H54 (cell line): ENCODE results near the gene MELTF.
A peak's percentile ranks its signal among the peaks of the same experiment; 100 is the strongest.

Experiments used
- DNase-seq: peaks from one replicate; pipeline ENCODE4 v3.0.0; 2011; ENCODE audit warnings: low spot score, mixed read lengths; ENCODE audit not compliant: insufficient read length
- FAIRE-seq: peaks from 3 replicates; lab custom pipeline; 2011; peaks lifted over from hg19 to GRCh38; lab: Jason Lieb, UNC
- POLR2A ChIP-seq: IDR thresholded peaks from 2 replicates; pipeline ENCODE4 v1.6.1; 2011; ENCODE audit warnings: low read depth, mild to moderate bottlenecking, low read length

Gene MELTF

DNA sequence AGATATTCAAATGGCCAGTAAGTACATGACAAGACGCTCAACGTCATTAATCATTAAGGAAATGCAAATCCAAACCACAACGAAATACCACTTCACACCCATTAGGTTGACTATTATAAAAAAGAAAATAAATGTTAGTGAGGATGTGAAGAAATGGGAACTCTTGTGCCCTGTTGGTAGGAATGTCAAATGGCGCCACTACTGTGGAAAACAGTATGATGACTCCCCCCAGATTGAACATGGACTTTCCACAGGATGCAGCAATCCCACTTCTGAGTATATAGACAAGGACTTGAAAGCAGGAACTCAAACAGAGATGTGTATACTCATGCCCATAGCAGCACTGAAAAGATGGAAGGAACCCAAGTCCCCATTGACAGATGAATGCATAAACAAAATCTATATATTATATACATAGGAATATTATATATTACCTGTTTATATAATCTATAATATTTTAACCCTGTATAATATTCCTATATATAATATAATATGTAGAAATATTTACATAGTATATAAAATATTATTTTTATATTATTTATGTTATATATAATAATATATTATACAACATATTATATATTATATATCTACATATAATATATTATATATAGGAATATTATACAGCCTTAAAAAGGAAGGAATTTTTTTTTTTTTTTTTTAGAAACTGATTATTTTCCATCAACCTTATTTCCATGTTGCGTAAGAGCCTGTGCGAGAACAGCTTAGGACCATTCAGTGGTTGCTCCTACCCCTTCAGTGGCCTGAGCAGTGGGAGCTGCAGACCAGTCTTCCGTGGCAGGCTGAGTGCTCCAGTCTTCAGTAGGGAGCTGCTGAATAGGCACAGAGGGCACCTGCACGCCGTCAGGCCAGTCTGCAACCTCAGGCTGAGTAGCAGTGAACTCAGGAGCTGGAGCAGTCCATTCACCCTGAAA, 43.4 kb downstream of the MELTF start:
- DNase-seq (no peak), FAIRE-seq (no peak)
- no peak for TF ChIP-seq POLR2A

- no peak for FAIRE-seq
- no peak for TF ChIP-seq POLR2A
- no peak for DNase-seq
These were observed 44.3 kb downstream of the MELTF start for GRCh38 chr3:196985298-196985697.

DNA sequence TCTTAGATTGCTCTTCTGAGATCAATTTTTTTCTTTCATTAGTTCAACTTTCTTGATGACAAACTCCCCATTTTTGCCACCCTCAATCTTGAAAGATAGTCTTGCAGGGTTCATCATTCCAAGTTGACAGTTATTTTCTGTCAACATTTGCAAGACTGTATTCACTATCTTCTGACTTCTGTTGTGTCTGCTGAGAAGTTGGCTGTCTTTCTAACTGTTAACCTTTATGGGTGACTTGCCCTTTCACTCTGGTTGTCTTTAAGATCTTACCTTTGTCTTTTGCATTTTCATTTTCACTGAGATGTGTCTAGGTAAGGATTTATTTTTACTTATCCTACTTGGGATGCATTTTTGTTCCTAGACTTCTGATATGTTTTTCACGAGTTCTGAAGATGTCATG, 46.4 kb downstream of the MELTF start:
- peak; percentile 6 for FAIRE-seq

GRCh38 chr3:196981657-196982056, 48.0 kb downstream of the MELTF start:
- FAIRE-seq (no peak), DNase-seq (no peak)
- TF ChIP-seq POLR2A, result no peak

More for the DNA sequence above, 46.4 kb downstream of the MELTF start:
- DNase-seq, result no peak
- no peak for TF ChIP-seq POLR2A

DNA sequence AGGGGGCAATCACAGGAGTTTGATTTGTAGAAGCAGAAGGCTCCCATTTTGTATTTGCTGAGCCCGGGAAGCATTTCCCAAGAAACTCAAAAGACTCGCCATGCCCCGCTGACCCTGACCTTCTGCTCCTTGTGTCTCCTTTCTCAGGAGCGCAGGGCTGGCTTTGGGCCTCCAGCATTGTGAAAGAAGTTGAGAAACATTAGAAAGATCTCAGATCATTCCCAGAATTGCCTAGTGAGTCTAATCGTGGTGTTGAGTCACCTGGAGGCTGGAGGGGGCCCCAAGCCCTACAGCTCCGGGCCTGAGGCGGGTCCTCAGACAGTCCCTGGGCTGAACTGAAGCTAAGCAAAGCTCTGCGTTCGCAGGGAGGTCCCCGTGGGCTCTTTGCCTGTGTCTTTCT, 50.1 kb downstream of the MELTF start:
- FAIRE-seq (no peak), DNase-seq (no peak)
- no peak for TF ChIP-seq POLR2A

DNA sequence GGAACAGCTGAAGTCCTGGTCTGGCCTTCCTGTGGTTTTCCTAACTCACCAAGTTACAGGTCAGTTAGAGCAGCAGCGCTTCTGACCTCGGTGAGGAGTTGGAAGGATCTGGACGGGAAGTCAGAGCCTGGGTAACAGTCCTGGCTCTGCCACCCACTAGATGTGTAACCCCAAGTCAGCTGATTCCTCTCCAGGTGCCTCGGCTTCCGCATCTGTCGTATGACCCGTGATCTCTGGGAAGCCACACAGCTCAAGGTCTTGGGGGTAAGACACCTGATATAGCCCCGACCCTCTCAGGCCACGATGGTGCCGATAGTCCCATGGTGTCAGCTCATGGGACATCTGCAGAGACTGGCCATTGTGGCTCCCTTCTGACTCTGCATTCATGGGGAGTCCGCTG, 52.7 kb downstream of the MELTF start:
- no peak for DNase-seq
- no peak for FAIRE-seq
- no peak for TF ChIP-seq POLR2A

DNA sequence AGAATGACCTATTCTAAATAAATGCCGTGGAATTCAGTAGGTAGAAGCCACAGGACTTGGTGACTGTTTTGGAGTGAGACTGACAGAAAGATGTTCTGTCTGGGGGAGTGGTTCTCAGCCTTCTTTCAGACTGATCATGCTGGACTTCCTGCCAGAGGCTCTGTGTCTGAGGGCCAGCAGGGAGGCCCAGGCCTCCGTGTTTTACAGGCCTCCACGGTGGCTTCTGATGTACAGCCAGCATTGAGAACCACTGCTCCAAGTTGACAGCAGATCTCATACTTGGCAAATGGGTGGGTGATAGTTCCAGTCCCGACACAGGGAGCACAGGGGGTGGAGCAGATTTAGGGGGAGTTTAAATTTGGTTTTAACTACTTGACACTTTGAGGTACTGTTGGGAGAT, 54.3 kb downstream of the MELTF start:
- FAIRE-seq, result no peak
- no peak for DNase-seq
- TF ChIP-seq POLR2A, result no peak

DNA sequence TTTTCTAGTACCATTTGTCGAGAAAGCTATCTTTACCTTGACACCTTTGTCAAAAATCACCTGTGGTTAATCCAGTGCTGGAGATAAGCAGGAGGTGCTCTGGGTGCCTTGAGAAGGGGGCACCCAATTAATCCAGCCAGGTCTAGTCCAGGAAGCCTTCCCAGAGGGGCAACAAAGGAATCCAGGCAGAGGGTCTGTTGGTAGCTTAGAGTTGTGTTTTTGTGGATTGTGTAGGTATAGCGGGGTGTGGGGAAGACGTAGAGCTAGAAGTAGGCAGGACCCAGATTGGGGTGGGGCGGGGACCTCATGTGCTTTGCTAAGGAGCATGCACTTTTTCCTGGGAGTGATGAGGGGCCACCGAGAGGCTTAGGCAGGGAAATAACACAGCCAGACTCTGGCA, 55.0 kb downstream of the MELTF start:
- no peak for FAIRE-seq
- DNase-seq, result no peak
- no peak for TF ChIP-seq POLR2A

DNA sequence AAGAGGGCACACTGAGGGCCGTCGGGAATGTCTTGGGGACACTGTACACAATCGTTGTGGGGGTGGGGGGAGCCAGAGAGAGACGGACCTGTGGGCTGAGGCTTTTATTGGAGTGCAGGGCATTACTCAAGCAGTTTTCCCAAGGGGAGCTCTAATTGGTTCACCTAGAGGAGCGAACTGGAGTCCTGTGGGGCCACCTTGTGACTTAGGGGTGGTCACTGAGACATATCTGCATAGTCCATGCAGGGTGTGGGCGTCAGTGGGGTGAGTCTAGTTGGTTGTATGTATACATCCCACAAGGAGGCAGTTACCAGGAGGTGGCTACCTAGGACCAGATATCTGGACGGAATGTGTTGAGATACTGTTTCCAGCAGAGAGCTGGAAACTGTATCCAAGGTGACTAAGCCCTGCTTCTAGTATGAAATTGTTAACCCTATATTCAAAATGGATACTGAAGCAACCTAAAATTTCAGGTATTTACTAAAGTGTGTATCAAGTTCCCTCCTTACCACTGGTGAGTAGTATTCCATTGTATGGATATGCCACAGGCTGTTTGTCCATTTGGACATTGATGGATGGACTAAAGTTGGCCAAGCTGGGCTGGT, 58.4 kb downstream of the MELTF start:
- DNase-seq (peak; percentile 49), FAIRE-seq (no peak)
- TF ChIP-seq POLR2A, result no peak

DNA sequence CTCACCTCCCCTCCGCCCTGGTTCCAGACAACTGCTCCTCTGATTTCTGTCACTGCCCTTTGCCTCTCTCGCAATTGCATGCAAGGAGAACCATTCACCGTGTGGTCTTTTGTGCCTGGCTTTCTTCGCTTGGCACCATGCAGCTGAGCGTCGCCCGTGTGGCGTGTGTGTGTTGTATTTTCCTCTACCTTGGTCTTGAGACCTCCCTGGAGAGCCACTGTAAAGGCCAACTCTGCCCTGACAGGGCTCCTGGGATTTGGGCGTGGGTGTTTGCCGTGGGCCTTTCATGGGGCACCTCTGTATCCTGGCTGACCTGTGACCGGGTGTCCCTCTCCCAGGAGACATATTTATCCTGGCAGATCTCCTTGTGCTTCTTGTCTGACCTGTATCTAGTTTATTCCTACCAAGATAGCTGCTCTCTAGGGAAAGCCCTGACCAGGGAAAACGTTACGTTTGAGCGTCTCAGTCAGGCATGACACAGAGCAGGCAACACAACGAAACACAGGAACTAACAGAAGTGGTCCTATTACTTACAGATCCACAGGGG, 59.0 kb downstream of the MELTF start:
- no peak for TF ChIP-seq POLR2A
- FAIRE-seq, result no peak
- no peak for DNase-seq

GRCh38 chr3:196969660-196970546, 59.7 kb downstream of the MELTF start:
- TF ChIP-seq POLR2A, result peak; percentile 53
- DNase-seq, result peak; percentile 93
- FAIRE-seq, result no peak

DNA sequence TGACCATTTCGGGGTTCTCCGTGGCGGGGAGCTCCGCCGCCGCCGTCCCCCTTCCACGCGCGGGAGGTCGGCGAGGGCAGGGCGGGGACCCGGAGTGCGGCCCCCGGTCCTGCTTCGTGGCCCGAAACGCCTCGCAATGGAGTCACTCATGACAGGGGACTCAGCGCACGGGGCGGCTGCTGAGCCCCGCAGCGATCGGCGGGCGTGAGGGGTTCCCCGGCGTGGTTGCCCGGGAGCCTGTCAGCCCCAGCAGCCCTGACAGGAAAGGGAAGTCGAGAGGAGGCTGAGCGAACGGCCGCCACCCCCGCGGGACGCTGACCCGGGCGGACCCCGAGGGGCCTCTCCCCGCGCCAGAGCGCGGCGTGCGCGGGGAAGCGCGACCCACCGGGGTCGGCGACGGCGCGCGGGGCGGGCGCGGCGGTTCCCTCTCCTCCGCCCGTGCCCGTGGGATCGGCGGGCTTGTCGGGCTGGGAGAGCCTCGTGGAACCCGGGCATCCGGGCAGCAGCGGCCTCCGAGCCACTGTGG, 60.4 kb downstream of the MELTF start:
- TF ChIP-seq POLR2A, result no peak
- DNase-seq (peak; percentile 68), FAIRE-seq (no peak)
